Prostate gland (tissue), 2 donors: ENCODE measurements around the gene EARS2.

Experiments used
- POLR2A ChIP-seq: fragments of 450-650 bp; IDR thresholded peaks from one replicate; pipeline ENCODE4 v1.6.1; 2016; ENCODE audit warnings: antibody characterized with exemption, mild to moderate bottlenecking
- POLR2AphosphoS5 ChIP-seq: sonication (generic); formaldehyde crosslinking; IDR thresholded peaks from one replicate; pipeline ENCODE4 v1.6.1; 2017; ENCODE audit warnings: antibody characterized with exemption
- TF ChIP-seq, protein P1 (sequence below), 4 experiments: fragments of 200-600 bp in 2 of 4; fragments of 450-650 bp in 2 of 4; sonication (generic) in 2 of 4; IDR thresholded peaks; 1 replicate in 3 of 4; 2 replicates in 1 of 4; pipeline ENCODE4 v1.5.1; 2016 to 2019; ENCODE audit warnings: antibody characterized with exemption in 4 of 4, mild to moderate bottlenecking in 2 of 4, moderate library complexity in 2 of 4

DNA sequence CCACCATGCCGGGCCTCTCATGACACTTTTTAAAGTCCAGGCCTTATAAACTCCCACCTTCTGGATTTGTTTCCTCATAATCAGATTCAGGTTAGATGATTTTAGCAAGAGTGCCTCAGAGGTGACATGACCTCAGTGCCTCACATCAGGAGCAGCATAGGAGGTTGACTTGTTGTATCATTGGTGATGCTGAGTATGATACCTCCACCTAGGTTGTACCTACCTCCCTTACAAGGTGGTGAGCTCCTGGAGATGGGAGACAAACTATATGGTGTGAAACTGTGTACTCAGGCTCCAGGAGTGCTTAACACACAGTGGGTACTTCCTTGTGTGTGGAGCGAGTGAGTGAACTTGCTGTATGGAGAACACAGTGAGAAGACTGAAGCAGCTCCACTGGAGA is 20.3 kb upstream of the EARS2 start:
- no peak for TF ChIP-seq POLR2A
- TF ChIP-seq, protein P1, sequence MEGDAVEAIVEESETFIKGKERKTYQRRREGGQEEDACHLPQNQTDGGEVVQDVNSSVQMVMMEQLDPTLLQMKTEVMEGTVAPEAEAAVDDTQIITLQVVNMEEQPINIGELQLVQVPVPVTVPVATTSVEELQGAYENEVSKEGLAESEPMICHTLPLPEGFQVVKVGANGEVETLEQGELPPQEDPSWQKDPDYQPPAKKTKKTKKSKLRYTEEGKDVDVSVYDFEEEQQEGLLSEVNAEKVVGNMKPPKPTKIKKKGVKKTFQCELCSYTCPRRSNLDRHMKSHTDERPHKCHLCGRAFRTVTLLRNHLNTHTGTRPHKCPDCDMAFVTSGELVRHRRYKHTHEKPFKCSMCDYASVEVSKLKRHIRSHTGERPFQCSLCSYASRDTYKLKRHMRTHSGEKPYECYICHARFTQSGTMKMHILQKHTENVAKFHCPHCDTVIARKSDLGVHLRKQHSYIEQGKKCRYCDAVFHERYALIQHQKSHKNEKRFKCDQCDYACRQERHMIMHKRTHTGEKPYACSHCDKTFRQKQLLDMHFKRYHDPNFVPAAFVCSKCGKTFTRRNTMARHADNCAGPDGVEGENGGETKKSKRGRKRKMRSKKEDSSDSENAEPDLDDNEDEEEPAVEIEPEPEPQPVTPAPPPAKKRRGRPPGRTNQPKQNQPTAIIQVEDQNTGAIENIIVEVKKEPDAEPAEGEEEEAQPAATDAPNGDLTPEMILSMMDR (IDR thresholded peaks at IDR 0.05): no peak
- TF ChIP-seq POLR2AphosphoS5: no peak
